IMR-90 (cell line): Measurements from ENCODE around the gene TTC28. TPM values are rescaled to one million over a fixed set of nuclear protein-coding genes. Genes with fewer than 3 reads are reported as not detected.

Source experiments
- ATAC-seq: fragments of 200-7000 bp; cut with Tn5 transposase; 2 replicates; pipeline ENCODE4 v1.9.1; 2020; ENCODE audit warnings: low read depth, mild to moderate bottlenecking, moderate library complexity
- BruUV-seq: library from RNA; stranded (reverse); fragments of 400-500 nt; replicated peaks from 2 replicates; lab custom pipeline; 2021; lab: Mats Ljungman, UMichigan
- CTCF ChIA-PET: fragments of 300-600 bp; formaldehyde crosslinking; extraction: SDS; loops from one replicate; lab custom pipeline; 2021; ENCODE audit warnings: antibody characterized with exemption; lab: Yijun Ruan, JAX
- POLR2A ChIA-PET: fragments of 300-600 bp; sonication (Branson Sonifier 250); formaldehyde crosslinking; loops from one replicate; lab custom pipeline; 2022; ENCODE audit warnings: antibody characterized with exemption; ENCODE audit not compliant: unreplicated experiment; lab: Charles Lee
- DNase-seq: peaks from one replicate; pipeline ENCODE4 v3.0.0; 2013
- H2AFZ ChIP-seq: replicated peaks from 2 replicates; pipeline ENCODE3; 2013; ENCODE audit warnings: low read length, mild to moderate bottlenecking; ENCODE audit not compliant: poor library complexity
- H2AK5ac ChIP-seq: 2 replicates; pipeline ENCODE4 v1.6.1; 2013; ENCODE audit warnings: low read depth, low read length, inconsistent platforms
- H2AK9ac ChIP-seq: replicated peaks from 2 replicates; pipeline ENCODE3; 2013; ENCODE audit warnings: mild to moderate bottlenecking, low read depth, low read length, moderate library complexity; ENCODE audit not compliant: poor library complexity
- H2BK120ac ChIP-seq: 2 replicates; pipeline ENCODE4 v1.6.1; 2013; ENCODE audit warnings: low read depth, low read length, inconsistent platforms
- H2BK15ac ChIP-seq: 3 replicates; pipeline ENCODE4 v1.6.1; 2013; ENCODE audit warnings: low read depth, low read length, inconsistent platforms
- H2BK20ac ChIP-seq: 2 replicates; pipeline ENCODE4 v1.6.1; 2013; ENCODE audit warnings: low read depth, mild to moderate bottlenecking, inconsistent platforms, low read length, moderate library complexity
- H2BK5ac ChIP-seq: 2 replicates; pipeline ENCODE4 v1.6.1; 2013; ENCODE audit warnings: mild to moderate bottlenecking, low read depth, low read length, inconsistent platforms; ENCODE audit not compliant: poor library complexity, severe bottlenecking
- H3K14ac ChIP-seq: replicated peaks from 2 replicates; pipeline ENCODE4 v1.6.1; 2013; ENCODE audit warnings: low read depth, low read length, inconsistent platforms
- H3K18ac ChIP-seq: 2 replicates; pipeline ENCODE4 v1.6.1; 2013; ENCODE audit warnings: low read depth, low read length, control low read depth
- H3K23ac ChIP-seq: 2 replicates; pipeline ENCODE4 v1.6.1; 2013; ENCODE audit warnings: low read depth, low read length, inconsistent platforms
- H3K27ac ChIP-seq: 2 replicates; pipeline ENCODE4 v1.5.1; 2013; ENCODE audit warnings: mild to moderate bottlenecking, control low read depth, low read length; ENCODE audit not compliant: insufficient read depth
- H3K27me3 ChIP-seq: 2 replicates; pipeline ENCODE4 v1.6.1; 2013; ENCODE audit warnings: low read length; ENCODE audit not compliant: control insufficient read depth, insufficient read depth
- H3K36me3 ChIP-seq: 2 replicates; pipeline ENCODE4 v1.6.1; 2013; ENCODE audit warnings: low read length, mixed read lengths; ENCODE audit not compliant: control insufficient read depth, insufficient read depth
- H3K4ac ChIP-seq: 2 replicates; pipeline ENCODE4 v1.6.1; 2013; ENCODE audit warnings: low read depth, low read length, inconsistent platforms
- H3K4me1 ChIP-seq: 2 replicates; pipeline ENCODE4 v1.6.1; 2013; ENCODE audit warnings: low read length, mixed read lengths; ENCODE audit not compliant: control insufficient read depth, insufficient read depth
- H3K4me2 ChIP-seq: 2 replicates; pipeline ENCODE4 v1.6.1; 2013; ENCODE audit warnings: low read depth, mild to moderate bottlenecking, control low read depth, low read length, moderate library complexity
- H3K4me3 ChIP-seq: 2 replicates; pipeline ENCODE4 v1.5.1; 2013; ENCODE audit warnings: low read depth, mild to moderate bottlenecking, control low read depth, low read length, moderate library complexity; ENCODE audit not compliant: insufficient read depth
- H3K56ac ChIP-seq: 2 replicates; pipeline ENCODE4 v1.6.1; 2013; ENCODE audit warnings: low read length, inconsistent platforms; ENCODE audit not compliant: insufficient read depth; ENCODE audit errors: extremely low read depth
- H3K79me1 ChIP-seq, 2 experiments: 2 replicates each; pipeline ENCODE4 v1.6.1; 2013; ENCODE audit warnings: low read length in 2 of 2, inconsistent platforms in 1 of 2, low read depth in 1 of 2
- H3K9ac ChIP-seq: 2 replicates; pipeline ENCODE4 v1.6.1; 2013; ENCODE audit warnings: low read depth, low read length, control low read depth
- H3K9me1 ChIP-seq: 2 replicates; pipeline ENCODE4 v1.6.1; 2013; ENCODE audit warnings: low read length, inconsistent platforms; ENCODE audit not compliant: insufficient read depth
- H3K9me3 ChIP-seq: 2 replicates; pipeline ENCODE4 v1.6.1; 2013; ENCODE audit warnings: low read length; ENCODE audit not compliant: control insufficient read depth, insufficient read depth
- H4K20me1 ChIP-seq: 2 replicates; pipeline ENCODE4 v1.6.1; 2013; ENCODE audit warnings: low read length, inconsistent platforms; ENCODE audit not compliant: insufficient read depth
- H4K5ac ChIP-seq: 2 replicates; pipeline ENCODE4 v1.6.1; 2013; ENCODE audit warnings: mild to moderate bottlenecking, low read depth, low read length, control low read depth
- H4K8ac ChIP-seq, 2 experiments: 2 replicates each; pipeline ENCODE4 v1.6.1; 2013; ENCODE audit warnings: low read depth in 2 of 2, low read length in 2 of 2, control low read depth in 1 of 2, inconsistent platforms in 1 of 2
- H4K91ac ChIP-seq: 2 replicates; pipeline ENCODE4 v1.6.1; 2013; ENCODE audit warnings: low read depth, low read length, inconsistent platforms; ENCODE audit not compliant: insufficient read depth
- CEBPB ChIP-seq: IDR thresholded peaks from 2 replicates; pipeline ENCODE4 v1.6.1; 2012; ENCODE audit warnings: low read depth, low read length, improper control_type of control experiment
- CTCF ChIP-seq: conservative IDR thresholded peaks from 2 replicates; pipeline ENCODE4 v1.5.1; 2012; ENCODE audit warnings: mild to moderate bottlenecking, low read depth, low read length, improper control_type of control experiment
- FOS ChIP-seq: fragments of 150-350 bp; IDR thresholded peaks from 2 replicates; pipeline ENCODE4 v1.6.1; 2016; ENCODE audit warnings: low read depth, low read length
- MAZ ChIP-seq: IDR thresholded peaks from 2 replicates; pipeline ENCODE4 v1.6.1; 2012; ENCODE audit warnings: low read depth, mild to moderate bottlenecking, low read length, improper control_type of control experiment, moderate library complexity, borderline replicate concordance
- MXI1 ChIP-seq: IDR thresholded peaks from 2 replicates; pipeline ENCODE4 v1.6.1; 2012; ENCODE audit warnings: low read depth, mild to moderate bottlenecking, low read length, moderate library complexity, borderline replicate concordance
- NFE2L2 ChIP-seq: fragments of 150-350 bp; IDR thresholded peaks from 2 replicates; pipeline ENCODE4 v1.6.1; 2016; ENCODE audit warnings: low read depth, mild to moderate bottlenecking, low read length
- POLR2A ChIP-seq: IDR thresholded peaks from 2 replicates; pipeline ENCODE4 v1.6.1; 2012; ENCODE audit warnings: mild to moderate bottlenecking, low read depth, low read length
- RAD21 ChIP-seq: IDR thresholded peaks from 2 replicates; pipeline ENCODE4 v1.6.1; 2012; ENCODE audit warnings: low read length, improper control_type of control experiment
- RCOR1 ChIP-seq: IDR thresholded peaks from 2 replicates; pipeline ENCODE4 v1.6.1; 2012; ENCODE audit warnings: mild to moderate bottlenecking, low read length, improper control_type of control experiment; ENCODE audit not compliant: insufficient replicate concordance
- RFX5 ChIP-seq: IDR thresholded peaks from 2 replicates; pipeline ENCODE4 v1.8.0; 2012; ENCODE audit warnings: low read depth, mild to moderate bottlenecking, low read length, moderate library complexity
- SMC3 ChIP-seq: fragments of 150-350 bp; IDR thresholded peaks from 2 replicates; pipeline ENCODE4 v1.6.1; 2016; ENCODE audit warnings: low read depth, mild to moderate bottlenecking, antibody characterized with exemption, low read length, moderate library complexity
- dilution Hi-C: fragments of 300-500 bp; cut with HindIII; formaldehyde crosslinking; loops from one replicate; pipeline ENCODE4 v1.14.3; 2018; ENCODE audit warnings: low sequenced_read_pairs; ENCODE audit not compliant: unreplicated experiment
- in situ Hi-C: fragments of 300-500 bp; cut with MboI; formaldehyde crosslinking; loops from 3 replicates; pipeline ENCODE4 v1.14.3; 2019; ENCODE audit warnings: low sequenced_read_pairs, inconsistent platforms, mixed read lengths
- intact Hi-C: fragments of 100-400 bp; cut with micrococcal nuclease; formaldehyde crosslinking; loops from 2 replicates; pipeline ENCODE4 v1.10.0; 2022
- polyA plus RNA-seq, 3 experiments: library from polyadenylated mRNA; depleted of rRNA; stranded (reverse); fragments of >200 nt; gene quantifications; 2 replicates each; pipeline ENCODE4 v1.2.3, GENCODE V29; 2012; ENCODE audit warnings: low replicate concordance in 1 of 3
- total RNA-seq: library from RNA; depleted of rRNA; stranded (reverse); fragments of >200 nt; gene quantifications from 2 replicates; pipeline ENCODE4 v1.2.3, GENCODE V29; 2012
- TF ChIP-seq, protein P1 (sequence below): fragments of 150-350 bp; IDR thresholded peaks from 2 replicates; pipeline ENCODE4 v1.6.1; 2016; ENCODE audit warnings: low read depth, mild to moderate bottlenecking, low read length, moderate library complexity, borderline replicate concordance

The TTC28 gene
- total and polyA plus RNA-seq, 2 of the 4 experiments (the other 2 are of a cell fraction): 5.6 to 13.3 TPM

DNA sequence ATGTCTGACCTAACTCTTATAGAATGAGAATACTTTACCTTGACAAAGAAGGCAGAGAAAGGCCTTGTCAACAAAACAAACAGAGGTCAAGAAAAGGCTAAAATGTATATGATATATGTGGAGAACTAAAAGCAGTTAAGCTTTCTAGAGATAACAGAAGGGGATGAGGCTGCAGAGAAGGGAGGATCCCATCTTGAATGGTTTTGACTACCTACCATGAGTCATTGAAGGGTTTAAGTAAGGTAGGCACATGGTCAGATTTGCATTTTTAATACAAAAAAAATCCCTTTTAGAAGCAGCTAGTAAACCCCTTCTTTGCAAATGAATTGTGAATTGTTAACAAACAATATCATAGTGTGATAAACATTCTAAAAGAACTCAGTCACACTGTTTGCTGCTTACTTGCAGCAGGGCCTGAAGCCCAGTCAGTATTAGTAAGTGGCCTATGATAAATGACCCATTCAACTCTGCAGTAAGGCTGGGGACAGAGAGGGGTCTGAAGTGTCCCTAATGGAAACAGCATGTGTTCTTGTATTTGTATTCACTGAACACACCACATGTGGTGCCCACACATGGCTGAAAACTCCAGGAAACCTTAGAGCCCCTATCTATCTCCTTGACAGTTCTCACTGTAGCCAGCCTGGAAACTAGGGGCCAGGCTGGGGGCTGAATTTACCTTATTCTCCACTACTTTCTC, 431.8 kb downstream of the TTC28 start:
- no peak overlapping the region for H3K4me3 ChIP-seq
- no peak overlapping the region for H2BK15ac ChIP-seq
- no peak overlapping the region for H2BK5ac ChIP-seq
- ChIA-PET POLR2A (no interaction called here), CTCF (no interaction called here)
- no peak overlapping the region for H4K8ac ChIP-seq
- peaks cover 7% of the 10 kb centered on the region for H3K9me1 ChIP-seq
- in situ Hi-C loops (no loop called here), intact Hi-C loops (no loop called here), dilution Hi-C loops (no loop called here)
- H3K9ac ChIP-seq: no peak overlapping the region
- no peak overlapping the region for H2AK5ac ChIP-seq
- no peaks in the 10 kb centered on the region for H4K20me1 ChIP-seq
- H2BK120ac ChIP-seq: no peak overlapping the region
- no peak overlapping the region for H4K91ac ChIP-seq
- no peak overlapping the region for H3K14ac ChIP-seq
- H3K36me3 ChIP-seq: 0 out of 2 replicates have a peak, but pooled peaks cover 1% of the 10 kb centered on the region
- H3K4me2 ChIP-seq: no peak overlapping the region
- peaks cover 0 to 6% of the 10 kb centered on the region in 2 experiments; a peak in 1 of 4 replicates for H3K79me1 ChIP-seq
- no peaks in the 10 kb centered on the region for H3K27me3 ChIP-seq
- H3K27ac ChIP-seq: no peak overlapping the region
- H3K23ac ChIP-seq: no peak overlapping the region
- no peak overlapping the region for H3K4ac ChIP-seq
- H4K5ac ChIP-seq: no peak overlapping the region; the same call in 1 of the 2 replicates
- no peak overlapping the region for H2AK9ac ChIP-seq
- peaks cover 9% of the 10 kb centered on the region for H3K4me1 ChIP-seq
- DNase-seq: no peak
- H3K18ac ChIP-seq: peak overlapping the region; percentile 35; the same call in 1 of the 2 replicates
- no TSS peak for BruUV-seq
- ATAC-seq: no peak
- H2AFZ ChIP-seq: no peak overlapping the region
- H3K9me3 ChIP-seq: no peaks in the 10 kb centered on the region
- TF ChIP-seq RFX5: no peak
- TF ChIP-seq RCOR1: no peak
- no peak for TF ChIP-seq NFE2L2
- TF ChIP-seq RAD21: no peak
- TF ChIP-seq MXI1: no peak
- no peak for TF ChIP-seq SMC3
- TF ChIP-seq MAZ: no peak
- no peak for TF ChIP-seq POLR2A
- TF ChIP-seq, protein P1, sequence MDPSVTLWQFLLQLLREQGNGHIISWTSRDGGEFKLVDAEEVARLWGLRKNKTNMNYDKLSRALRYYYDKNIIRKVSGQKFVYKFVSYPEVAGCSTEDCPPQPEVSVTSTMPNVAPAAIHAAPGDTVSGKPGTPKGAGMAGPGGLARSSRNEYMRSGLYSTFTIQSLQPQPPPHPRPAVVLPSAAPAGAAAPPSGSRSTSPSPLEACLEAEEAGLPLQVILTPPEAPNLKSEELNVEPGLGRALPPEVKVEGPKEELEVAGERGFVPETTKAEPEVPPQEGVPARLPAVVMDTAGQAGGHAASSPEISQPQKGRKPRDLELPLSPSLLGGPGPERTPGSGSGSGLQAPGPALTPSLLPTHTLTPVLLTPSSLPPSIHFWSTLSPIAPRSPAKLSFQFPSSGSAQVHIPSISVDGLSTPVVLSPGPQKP: no peak
- TF ChIP-seq CTCF: no peak
- no peak for TF ChIP-seq CEBPB
- TF ChIP-seq FOS: no peak
- no peak overlapping the region for H3K56ac ChIP-seq
- no peak overlapping the region for H2BK20ac ChIP-seq
